ENCODE results near the gene HYAL3. TPM values are rescaled to one million over a fixed set of nuclear protein-coding genes. Genes with fewer than 3 reads are reported as not detected.

The HYAL3 gene
- total and polyA plus RNA-seq, 2 experiments from 2014 or later = 2.4 to 7.1 TPM

- Histone ChIP-seq H3K9me2 (ENCODE audit: insufficient read depth) (no peaks in the 10 kb centered on the region), H3K4me3 (no peak overlapping the region), H2AFZ (no peak overlapping the region), H3K4me1 (ENCODE audit: insufficient read depth) (peaks cover 58% of the 10 kb centered on the region), H3F3A (replicated peaks; ENCODE audit: low read depth) (peaks cover 15% of the 10 kb centered on the region), H3K4me2 (peak overlapping the region; percentile 61), H3K79me2 (replicated peaks; ENCODE audit: insufficient read depth) (no peaks in the 10 kb centered on the region), H3K36me3 (ENCODE audit: insufficient read depth) (no peaks in the 10 kb centered on the region), H3K27ac (ENCODE audit: low read depth) (peak overlapping the region; percentile 89), H3K27me3 (ENCODE audit: insufficient read depth) (no peaks in the 10 kb centered on the region), H4K20me1 (replicated peaks; ENCODE audit: insufficient read depth) (no peaks in the 10 kb centered on the region)
- TF ChIP-seq EZH2 (IDR thresholded peaks at IDR 0.05; ENCODE audit: low read depth, unreplicated experiment) (no peak), STAT1 (IDR thresholded peaks at IDR 0.05; ENCODE audit: unreplicated experiment) (no peak), ZNF114 (CRISPR knock-in tag; IDR thresholded peaks at IDR 0.05) (no peak), REST (IDR thresholded peaks at IDR 0.05; ENCODE audit: unreplicated experiment) (no peak)
- no peak for ATAC-seq
- H3K9me3 Mint-ChIP-seq = no peaks in the 10 kb centered on the region
- H3K27ac Mint-ChIP-seq = peak overlapping the region; percentile 63; the same call in 1 of the 2 replicates
- H3K4me1 Mint-ChIP-seq = peaks cover 58% of the 10 kb centered on the region
- no peak for DNase-seq (ENCODE audit: low spot score)
- H3K27me3 Mint-ChIP-seq (ENCODE audit: insufficient read depth, low read depth, poor library complexity) = peaks cover 21% of the 10 kb centered on the region
- H3K36me3 Mint-ChIP-seq (ENCODE audit: low read depth) = no peaks in the 10 kb centered on the region
- no peak overlapping the region; the same call in 2 of the 3 replicates for H3K4me3 Mint-ChIP-seq
Measured at GRCh38 chr3:50265571-50265970, 33.6 kb downstream of the HYAL3 start.

GRCh38 chr3:50264964-50265485, 34.2 kb downstream of the HYAL3 start:
- Histone ChIP-seq H3K27ac (ENCODE audit: low read depth) (peak overlapping the region; percentile 89), H3F3A (replicated peaks; ENCODE audit: low read depth) (peaks cover 15% of the 10 kb centered on the region), H3K36me3 (ENCODE audit: insufficient read depth) (no peaks in the 10 kb centered on the region), H3K4me1 (ENCODE audit: insufficient read depth) (peaks cover 58% of the 10 kb centered on the region), H3K79me2 (replicated peaks; ENCODE audit: insufficient read depth) (no peaks in the 10 kb centered on the region), H3K4me2 (peak overlapping the region; percentile 61), H3K9me2 (ENCODE audit: insufficient read depth) (no peaks in the 10 kb centered on the region), H4K20me1 (replicated peaks; ENCODE audit: insufficient read depth) (no peaks in the 10 kb centered on the region), H3K27me3 (ENCODE audit: insufficient read depth) (no peaks in the 10 kb centered on the region), H2AFZ (no peak overlapping the region), H3K4me3 (peak overlapping the region; percentile 27; the same call in 1 of the 2 replicates)
- H3K9me3 Mint-ChIP-seq = no peaks in the 10 kb centered on the region
- H3K27me3 Mint-ChIP-seq (ENCODE audit: insufficient read depth, low read depth, poor library complexity) = peaks cover 23% of the 10 kb centered on the region
- no peak for TF ChIP-seq REST (IDR thresholded peaks at IDR 0.05; ENCODE audit: unreplicated experiment)
- peak; percentile 34 for TF ChIP-seq POLR2AphosphoS5 (IDR thresholded peaks at IDR 0.05; ENCODE audit: low read depth)
- H3K4me3 Mint-ChIP-seq = peak overlapping the region; percentile 39; the same call in 1 of the 3 replicates
- peaks cover 58% of the 10 kb centered on the region for H3K4me1 Mint-ChIP-seq
- H3K27ac Mint-ChIP-seq = peak overlapping the region; percentile 96
- ATAC-seq (no peak; the same call in 2 of the 3 replicates), DNase-seq (ENCODE audit: low spot score) (peak; percentile 96)
- no peaks in the 10 kb centered on the region for H3K36me3 Mint-ChIP-seq (ENCODE audit: low read depth)

Data from GM23338 (cell line).